ENCODE measurements around the gene GP2. TPM values are rescaled to one million over a fixed set of nuclear protein-coding genes. Genes with fewer than 3 reads are reported as not detected.

Gene GP2
- polyA plus RNA-seq, 1 donor (not counting 4 experiments of a cell fraction or from before 2014, with no cell fraction given), result not detected

GRCh38 chr16:20344611-20345010 is 17.3 kb upstream of the GP2 start:
- H3K27ac ChIP-seq (ENCODE audit: control insufficient read depth, insufficient read depth, low read length), result no peak overlapping the region
- H2AFZ ChIP-seq (ENCODE audit: control insufficient read depth, low read length), result no peak overlapping the region
- FAIRE-seq (no peak), DNase-seq (ENCODE audit: low read depth, low spot score) (no peak)
- no peaks in the 10 kb centered on the region for H3K36me3 ChIP-seq (ENCODE audit: control insufficient read depth in 2 of 2, extremely low read depth in 1 of 2, insufficient read depth in 2 of 2, low read length in 2 of 2)
- no peak overlapping the region for H3K4me3 ChIP-seq (ENCODE audit: control insufficient read depth in 2 of 3, extremely low read depth in 1 of 3, insufficient read depth in 2 of 3, low read depth in 1 of 3, low read length in 3 of 3)
- H3K79me2 ChIP-seq (ENCODE audit: control insufficient read depth, insufficient read depth, low read length), result no peaks in the 10 kb centered on the region
- H3K9ac ChIP-seq (ENCODE audit: control insufficient read depth, extremely low read depth, insufficient read depth, low read length), result no peak overlapping the region
- H4K20me1 ChIP-seq (ENCODE audit: control insufficient read depth, extremely low read depth, insufficient read depth, low read length), result no peaks in the 10 kb centered on the region
- H3K9me3 ChIP-seq (ENCODE audit: control insufficient read depth, low read depth, low read length), result no peaks in the 10 kb centered on the region
- H3K4me2 ChIP-seq (ENCODE audit: control insufficient read depth, extremely low read depth, insufficient read depth, low read depth, low read length), result no peak overlapping the region
- no peaks in the 10 kb centered on the region for H3K4me1 ChIP-seq (ENCODE audit: control insufficient read depth, extremely low read depth, insufficient read depth, low read length)
- no peaks in the 10 kb centered on the region for H3K9me1 ChIP-seq (ENCODE audit: control insufficient read depth, extremely low read depth, insufficient read depth, low read length)
- dilution Hi-C loops (cut with MboI; ENCODE audit: extremely low pct_ligation_motif_present, low sequenced_read_pairs), result no loop called here
- no peak for TF ChIP-seq EZH2 (IDR thresholded peaks at IDR 0.05; ENCODE audit: low read length)
- no peak for TF ChIP-seq CTCF (optimal IDR thresholded peaks at IDR 0.05 in 1 of 3, IDR thresholded peaks at IDR 0.05 in 1 of 3, conservative IDR thresholded peaks at IDR 0.05 in 1 of 3; ENCODE audit: extremely low read depth in 1 of 3, insufficient read depth in 2 of 3, low read length in 3 of 3)
- H3K27me3 ChIP-seq (ENCODE audit: control insufficient read depth, extremely low read depth, insufficient read depth, low read length), result no peaks in the 10 kb centered on the region

GRCh38 chr16:20339744-20340143 is 12.4 kb upstream of the GP2 start:
- Histone ChIP-seq H3K9ac (ENCODE audit: control insufficient read depth, extremely low read depth, insufficient read depth, low read length) (no peak overlapping the region), H3K9me1 (ENCODE audit: control insufficient read depth, extremely low read depth, insufficient read depth, low read length) (no peaks in the 10 kb centered on the region), H4K20me1 (ENCODE audit: control insufficient read depth, extremely low read depth, insufficient read depth, low read length) (no peaks in the 10 kb centered on the region), H3K4me2 (ENCODE audit: control insufficient read depth, extremely low read depth, insufficient read depth, low read depth, low read length) (no peak overlapping the region), H3K4me1 (ENCODE audit: control insufficient read depth, extremely low read depth, insufficient read depth, low read length) (no peaks in the 10 kb centered on the region), H2AFZ (ENCODE audit: control insufficient read depth, low read length) (no peak overlapping the region), H3K9me3 (ENCODE audit: control insufficient read depth, low read depth, low read length) (no peaks in the 10 kb centered on the region), H3K27me3 (ENCODE audit: control insufficient read depth, extremely low read depth, insufficient read depth, low read length) (no peaks in the 10 kb centered on the region), H3K27ac (ENCODE audit: control insufficient read depth, insufficient read depth, low read length) (no peak overlapping the region), H3K4me3 (ENCODE audit: control insufficient read depth in 2 of 3, extremely low read depth in 1 of 3, insufficient read depth in 2 of 3, low read depth in 1 of 3, low read length in 3 of 3) (no peak overlapping the region), H3K36me3 (ENCODE audit: control insufficient read depth in 2 of 2, extremely low read depth in 1 of 2, insufficient read depth in 2 of 2, low read length in 2 of 2) (no peaks in the 10 kb centered on the region), H3K79me2 (ENCODE audit: control insufficient read depth, insufficient read depth, low read length) (no peaks in the 10 kb centered on the region)
- dilution Hi-C loops (cut with MboI; ENCODE audit: extremely low pct_ligation_motif_present, low sequenced_read_pairs), result no loop called here
- FAIRE-seq (no peak), DNase-seq (ENCODE audit: low read depth, low spot score) (no peak)
- TF ChIP-seq CTCF (optimal IDR thresholded peaks at IDR 0.05 in 1 of 3, IDR thresholded peaks at IDR 0.05 in 1 of 3, conservative IDR thresholded peaks at IDR 0.05 in 1 of 3; ENCODE audit: extremely low read depth in 1 of 3, insufficient read depth in 2 of 3, low read length in 3 of 3), result no peak
- no peak for TF ChIP-seq EZH2 (IDR thresholded peaks at IDR 0.05; ENCODE audit: low read length)

Data from keratinocyte (primary cell).